GM12878 (cell line): Measurements from ENCODE around the gene GPC6. TPM values are rescaled to one million over a fixed set of nuclear protein-coding genes. Genes with fewer than 3 reads are reported as not detected.

Experiments
- ATAC-seq: fragments of 200-7000 bp; cut with Tn5 transposase; 3 replicates; pipeline ENCODE4 v1.9.1; 2020; ENCODE audit warnings: mild to moderate bottlenecking, moderate library complexity
- BruUV-seq: library from RNA; stranded (reverse); fragments of 400-500 nt; replicated peaks from 2 replicates; lab custom pipeline; 2021; lab: Mats Ljungman, UMichigan
- CTCF ChIA-PET: fragments of 300-600 bp; sonication (Branson Sonifier 250); formaldehyde crosslinking; extraction: SDS; loops from one replicate; lab custom pipeline; 2021; ENCODE audit warnings: inconsistent platforms; lab: Yijun Ruan, JAX
- POLR2A ChIA-PET: fragments of 350-600 bp; formaldehyde crosslinking; extraction: SDS; loops from one replicate; lab custom pipeline; 2021; ENCODE audit warnings: inconsistent platforms; lab: Charles Lee
- RAD21 ChIA-PET: fragments of 300-600 bp; sonication (Branson Sonifier 250); formaldehyde crosslinking; loops from one replicate; lab custom pipeline; 2023; ENCODE audit warnings: antibody characterized with exemption; ENCODE audit not compliant: unreplicated experiment; lab: Charles Lee
- SMC1A ChIA-PET: fragments of 300-600 bp; sonication (Branson Sonifier 250); formaldehyde crosslinking; loops from one replicate; lab custom pipeline; 2023; ENCODE audit not compliant: unreplicated experiment, uncharacterized antibody; lab: Charles Lee
- DNase-seq: peaks from one replicate; pipeline ENCODE4 v3.0.0-alpha.2; 2011; ENCODE audit warnings: low read depth, low spot score
- FAIRE-seq: peaks from 3 replicates; lab custom pipeline; 2011; peaks lifted over from hg19 to GRCh38; lab: Jason Lieb, UNC
- H2AFZ ChIP-seq: 2 replicates; pipeline ENCODE4 v1.6.0; 2011; ENCODE audit warnings: low read depth, low read length, control low read depth; ENCODE audit not compliant: control insufficient read depth
- H3K27ac ChIP-seq: 2 replicates; pipeline ENCODE4 v1.5.1; 2011; ENCODE audit warnings: control low read depth; ENCODE audit not compliant: control insufficient read depth, insufficient read depth
- H3K27me3 ChIP-seq, 2 experiments: replicated peaks in 1 of 2; 2 replicates each; pipeline versions ENCODE4 v1.6.0 to v1.6.1; 2011; ENCODE audit warnings: low read length in 1 of 2; ENCODE audit not compliant: control insufficient read depth in 2 of 2, insufficient read depth in 2 of 2
- H3K36me3 ChIP-seq, 2 experiments: 2 replicates each; pipeline ENCODE4 v1.5.1; 2011; ENCODE audit warnings: low read length in 1 of 2; ENCODE audit not compliant: control insufficient read depth in 2 of 2, insufficient read depth in 2 of 2
- H3K4me1 ChIP-seq: 2 replicates; pipeline ENCODE4 v1.6.1; 2011; ENCODE audit warnings: mild to moderate bottlenecking, low read length, moderate library complexity, mixed read lengths; ENCODE audit not compliant: control insufficient read depth, insufficient read depth
- H3K4me2 ChIP-seq: 2 replicates; pipeline ENCODE4 v1.6.0; 2011; ENCODE audit warnings: control low read depth; ENCODE audit not compliant: control insufficient read depth, insufficient read depth
- H3K4me3 ChIP-seq: fragments of 200-600 bp; sonication (generic); 2 replicates; pipeline ENCODE4 v1.5.1; 2016
- H3K79me2 ChIP-seq: 2 replicates; pipeline ENCODE4 v1.6.0; 2011; ENCODE audit warnings: low read length; ENCODE audit not compliant: control insufficient read depth, insufficient read depth
- H3K9ac ChIP-seq: 2 replicates; pipeline ENCODE4 v1.8.0; 2011; ENCODE audit warnings: low read length, control low read depth, mixed read lengths; ENCODE audit not compliant: control insufficient read depth, insufficient read depth
- H3K9me3 ChIP-seq: replicated peaks from 3 replicates; pipeline ENCODE4 v1.5.1; 2011; ENCODE audit warnings: mild to moderate bottlenecking, low read length; ENCODE audit not compliant: control insufficient read depth, insufficient read depth
- H4K20me1 ChIP-seq: 2 replicates; pipeline ENCODE4 v1.6.0; 2011; ENCODE audit not compliant: control insufficient read depth, insufficient read depth
- CBX3 ChIP-seq: fragments of 200-600 bp; sonication (generic); IDR thresholded peaks from 2 replicates; pipeline ENCODE4 v1.6.1; 2016; ENCODE audit warnings: low read depth, borderline replicate concordance
- CEBPB ChIP-seq, 2 experiments: fragments of 150-350 bp in 1 of 2; IDR thresholded peaks; 2 replicates each; pipeline ENCODE4 v1.6.1; 2012 to 2014; ENCODE audit warnings: low read depth in 2 of 2, low read length in 2 of 2, borderline replicate concordance in 1 of 2, inconsistent platforms in 1 of 2
- FOS ChIP-seq: IDR thresholded peaks from 3 replicates; pipeline ENCODE4 v1.6.1; 2011; ENCODE audit warnings: borderline replicate concordance; ENCODE audit not compliant: insufficient read length; ENCODE audit errors: extremely low read depth
- IKZF2 ChIP-seq, 2 experiments: fragments of 450-650 bp; IDR thresholded peaks; 2 replicates each; pipeline ENCODE4 v1.6.1; 2017; ENCODE audit warnings: mild to moderate bottlenecking in 2 of 2, moderate library complexity in 2 of 2
- NBN ChIP-seq: fragments of 450-650 bp; IDR thresholded peaks from 2 replicates; pipeline ENCODE4 v1.6.1; 2016
- NFXL1 ChIP-seq: fragments of 450-650 bp; IDR thresholded peaks from 2 replicates; pipeline ENCODE4 v1.6.1; 2017; ENCODE audit warnings: antibody characterized with exemption, mild to moderate bottlenecking, borderline replicate concordance
- PBX3 ChIP-seq: IDR thresholded peaks from 2 replicates; pipeline ENCODE4 v1.6.1; 2011; ENCODE audit warnings: mild to moderate bottlenecking, low read depth, low read length, moderate library complexity; ENCODE audit not compliant: insufficient replicate concordance
- RAD51 ChIP-seq: fragments of 450-650 bp; IDR thresholded peaks from 2 replicates; pipeline ENCODE4 v1.6.1; 2016; ENCODE audit warnings: moderate library complexity, mild to moderate bottlenecking, inconsistent platforms
- SMAD1 ChIP-seq: fragments of 450-650 bp; IDR thresholded peaks from 2 replicates; pipeline ENCODE4 v1.6.1; 2018; ENCODE audit warnings: mild to moderate bottlenecking, low read depth; ENCODE audit not compliant: partially characterized antibody
- SMARCA5 ChIP-seq: fragments of 450-650 bp; IDR thresholded peaks from 2 replicates; pipeline ENCODE4 v1.6.1; 2017; ENCODE audit warnings: mild to moderate bottlenecking
- SREBF1 ChIP-seq: IDR thresholded peaks from 2 replicates; pipeline ENCODE4 v1.6.1; 2012; ENCODE audit warnings: mild to moderate bottlenecking, low read length
- SREBF2 ChIP-seq: IDR thresholded peaks from 2 replicates; pipeline ENCODE4 v1.6.1; 2012; ENCODE audit warnings: mild to moderate bottlenecking, low read length
- SUZ12 ChIP-seq: fragments of 200-600 bp; sonication (generic); IDR thresholded peaks from one replicate; pipeline ENCODE4 v1.6.1; 2018; ENCODE audit warnings: antibody characterized with exemption, mild to moderate bottlenecking; ENCODE audit not compliant: unreplicated experiment
- TCF7 ChIP-seq: IDR thresholded peaks from 2 replicates; pipeline ENCODE4 v1.6.1; 2014; ENCODE audit warnings: antibody characterized with exemption, borderline replicate concordance
- ZBTB33 ChIP-seq: fragments of 450-650 bp; IDR thresholded peaks from 2 replicates; pipeline ENCODE4 v1.6.1; 2017; ENCODE audit warnings: mild to moderate bottlenecking
- WGBS: methylation state at CpG from one replicate; pipeline ENCODE4 v1.1.6; 2016; ENCODE audit warnings: low lambda C conversion rate; ENCODE audit not compliant: insufficient replicate concordance, insufficient coverage; ENCODE audit errors: missing lambda C conversion rate; 5-methylcytosine and 5-hydroxymethylcytosine counted together
- in situ Hi-C: fragments of 300-500 bp; cut with MboI; formaldehyde crosslinking; loops from 9 replicates; pipeline ENCODE4 v1.14.3; 2018; ENCODE audit warnings: mixed read lengths
- intact Hi-C: fragments of 100-400 bp; cut with micrococcal nuclease; formaldehyde crosslinking; loops from one replicate; pipeline ENCODE4 v1.14.2; 2022; ENCODE audit not compliant: unreplicated experiment
- polyA plus RNA-seq, 11 experiments: library from polyadenylated mRNA; depleted of rRNA in 4 of 11; unstranded in 6 of 11; stranded (reverse) in 5 of 11; fragments of >200 nt; fragmentation: Nextera tagmentation in 4 of 11; fragmentation: Illumina TruSeq in 1 of 11; extraction: Ambion mirVana in 4 of 11; extraction: Trizol in 1 of 11; gene quantifications; 1 replicate in 1 of 11; 2 replicates in 10 of 11; pipeline versions ENCODE4 v1.2.1 to v1.2.3, GENCODE V29; 2011 to 2016; ENCODE audit warnings: inconsistent platforms in 2 of 11, missing spikeins in 2 of 11, low read depth in 1 of 11
- total RNA-seq, 4 experiments: library from RNA; depleted of rRNA in 3 of 4; stranded (reverse); fragments of >200 nt in 3 of 4; fragmentation: Illumina TruSeq in 1 of 4; extraction: Trizol in 1 of 4; gene quantifications; 2 replicates each; pipeline versions ENCODE4 v1.2.1 to v1.2.3, GENCODE V29; 2013 to 2021

Gene GPC6
- total and polyA plus RNA-seq, 10 of the 15 experiments (the other 5 are each of a cell fraction or from before 2014, with no cell fraction given) = 0.03 to 0.04 (median 0.03) TPM; not detected in 7

- ChIA-PET RAD21 (no interaction called here), CTCF (no interaction called here), POLR2A (no interaction called here), SMC1A (interaction anchor here (1.1 kb wide), 1 partner anchor 12 kb away, joined by 3 read pairs; no protein-coding TSS in a partner anchor)
- Histone ChIP-seq H4K20me1 (no peaks in the 10 kb centered on the region), H3K9me3 (no peaks in the 10 kb centered on the region), H3K27me3 (no peaks in the 10 kb centered on the region), H3K9ac (no peak overlapping the region), H3K79me2 (no peaks in the 10 kb centered on the region), H2AFZ (no peak overlapping the region), H3K27ac (no peak overlapping the region), H3K36me3 (no peaks in the 10 kb centered on the region), H3K4me3 (no peak overlapping the region), H3K4me1 (no peaks in the 10 kb centered on the region), H3K4me2 (no peak overlapping the region)
- WGBS = 92% methylated on average over 1 of the region's 1 CpG
- intact Hi-C loops = no loop called here
- BruUV-seq = no TSS peak
- in situ Hi-C loops = no loop called here
- FAIRE-seq (no peak), DNase-seq (no peak), ATAC-seq (no peak)
- TF ChIP-seq NBN (no peak), NFXL1 (no peak), SREBF2 (no peak), PBX3 (no peak), SMARCA5 (no peak)
Observed at GRCh38 chr13:93700115-93700514, 473.5 kb downstream of the GPC6 start.

GRCh38 chr13:93708308-93709075, 481.9 kb downstream of the GPC6 start:
- peak; percentile 18 for FAIRE-seq
- SMC1A ChIA-PET = no interaction called here
- POLR2A ChIA-PET = no interaction called here
- Histone ChIP-seq H4K20me1 (no peaks in the 10 kb centered on the region), H3K9ac (no peak overlapping the region), H3K4me1 (no peaks in the 10 kb centered on the region), H3K4me3 (no peak overlapping the region), H3K9me3 (no peaks in the 10 kb centered on the region), H3K36me3 (no peaks in the 10 kb centered on the region), H3K79me2 (no peaks in the 10 kb centered on the region), H2AFZ (no peak overlapping the region), H3K27ac (no peak overlapping the region), H3K27me3 (no peaks in the 10 kb centered on the region), H3K4me2 (no peak overlapping the region)
- ATAC-seq = no peak
- intact Hi-C loops (no loop called here), in situ Hi-C loops (no loop called here)
- no TSS peak for BruUV-seq
- RAD21 ChIA-PET = no interaction called here
- DNase-seq = no peak
- CTCF ChIA-PET = no interaction called here
- WGBS = 0% methylated on average over 1 of the region's 1 CpG
- TF ChIP-seq RAD51 (no peak), ZBTB33 (no peak), FOS (no peak), IKZF2 (IDR thresholded peaks at IDR 0.05) (no peak), CBX3 (no peak), SREBF1 (no peak), SMAD1 (no peak), SUZ12 (no peak), TCF7 (no peak), CEBPB (IDR thresholded peaks at IDR 0.05; ENCODE audit: borderline replicate concordance in 1 of 2, low read depth in 2 of 2, low read length in 2 of 2) (no peak)
